ENCODE measurements around the gene HMGCS2.

HMGCS2 gene

DNA sequence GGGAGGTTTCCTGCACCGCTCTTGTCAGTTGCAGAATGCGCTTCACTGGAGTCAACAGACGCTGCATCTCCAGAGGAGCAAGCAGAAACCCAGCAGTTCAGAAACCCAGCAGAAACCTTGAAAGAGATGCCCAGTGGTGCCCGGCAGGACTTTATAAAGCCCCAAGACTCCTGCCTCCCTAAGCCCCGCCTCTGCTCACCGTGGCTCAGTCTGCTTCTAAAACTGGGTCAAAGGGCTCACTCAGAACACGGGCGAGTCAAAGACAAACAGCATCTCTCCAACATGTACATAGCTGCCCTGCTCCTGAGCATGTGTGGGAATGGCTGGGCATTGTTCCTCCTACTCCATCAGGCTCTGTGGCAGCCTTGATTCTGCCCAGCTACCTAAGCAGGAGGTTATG, at the start of gene HMGCS2:
Gene HMGCS2, minus strand, starts transcription at position 128 of the 400 bp plus-strand sequence. Its CDS starts 61 bp downstream, at position 67.
- no peak for DNase-seq

DNA sequence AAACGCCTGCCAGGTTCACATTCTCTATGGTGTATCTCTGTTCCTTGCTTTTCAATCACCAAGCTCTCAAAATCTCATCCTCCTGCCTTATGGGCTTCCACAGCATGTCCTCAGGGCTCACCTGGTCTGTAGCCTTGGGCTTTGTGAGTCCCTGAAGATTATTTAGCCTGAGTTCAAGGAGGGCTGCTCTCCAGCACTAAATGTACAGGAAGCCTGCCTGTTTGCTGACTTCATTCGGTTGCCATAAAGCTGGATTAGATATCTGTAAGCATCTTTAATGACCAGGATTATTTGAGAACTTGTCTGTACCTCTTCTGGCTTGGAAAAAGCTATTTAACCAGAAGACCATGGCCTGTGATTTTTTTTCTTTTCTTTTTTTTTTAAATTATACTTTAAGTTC, 49.5 kb upstream of the HMGCS2 start:
- no peak for DNase-seq

DNA sequence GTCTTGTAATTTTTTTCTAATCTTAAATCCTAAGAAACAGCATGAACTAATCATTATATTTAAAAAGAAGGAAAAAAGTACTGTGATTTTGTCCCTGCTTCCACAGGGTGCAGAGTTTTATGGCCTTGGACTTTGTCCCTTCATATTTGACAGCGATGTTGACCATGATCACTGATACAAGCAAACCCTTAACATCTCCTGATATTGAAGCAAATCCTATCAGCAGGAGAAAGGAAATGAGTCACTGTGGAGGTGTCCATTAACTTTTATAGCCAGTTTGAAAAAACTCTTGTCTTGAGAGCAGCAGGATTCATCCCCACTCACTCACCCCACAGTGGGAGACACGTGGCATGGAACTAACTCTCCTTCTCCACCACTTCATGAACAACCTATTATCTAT, 47.7 kb upstream of the HMGCS2 start:
- DNase-seq, result no peak

DNA sequence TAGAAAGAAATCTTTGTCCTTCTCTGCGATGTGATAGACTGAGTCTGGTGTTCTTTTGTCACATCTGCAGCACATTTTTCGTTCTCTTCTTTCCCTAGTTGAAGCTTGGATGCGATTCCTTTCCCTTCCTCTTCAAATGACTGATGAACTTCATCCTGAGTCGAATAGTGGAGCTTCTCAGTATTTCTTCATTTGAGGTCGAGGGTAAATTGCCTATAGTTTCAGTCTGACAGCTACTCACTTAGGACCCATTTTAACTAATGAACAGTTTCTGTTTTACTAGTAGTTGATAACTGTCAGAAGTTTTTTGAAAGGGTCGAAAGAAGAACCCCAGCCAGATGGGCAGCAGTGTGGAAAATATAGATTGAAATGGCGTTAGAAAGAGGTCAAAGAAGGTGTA, 47.2 kb upstream of the HMGCS2 start:
- no peak for DNase-seq

DNA sequence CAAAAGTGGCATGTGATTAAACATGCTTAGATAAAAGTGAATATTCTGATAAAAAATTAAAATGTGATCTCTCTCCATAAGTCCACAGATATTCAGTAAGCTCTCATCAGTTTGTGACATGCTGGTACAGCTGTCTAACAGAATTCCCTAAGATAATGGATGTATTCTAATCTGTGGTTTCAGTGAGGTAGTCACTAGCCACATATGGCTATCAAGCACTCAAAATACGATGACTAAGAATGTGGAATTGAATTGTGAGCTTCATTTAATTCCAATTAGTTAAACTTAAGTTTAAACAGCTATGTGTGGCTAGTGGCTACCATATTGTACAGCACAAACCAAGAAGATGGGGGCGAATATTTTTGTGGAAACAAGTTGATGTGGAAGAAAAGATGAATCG, 46.7 kb upstream of the HMGCS2 start:
- DNase-seq, result no peak

DNA sequence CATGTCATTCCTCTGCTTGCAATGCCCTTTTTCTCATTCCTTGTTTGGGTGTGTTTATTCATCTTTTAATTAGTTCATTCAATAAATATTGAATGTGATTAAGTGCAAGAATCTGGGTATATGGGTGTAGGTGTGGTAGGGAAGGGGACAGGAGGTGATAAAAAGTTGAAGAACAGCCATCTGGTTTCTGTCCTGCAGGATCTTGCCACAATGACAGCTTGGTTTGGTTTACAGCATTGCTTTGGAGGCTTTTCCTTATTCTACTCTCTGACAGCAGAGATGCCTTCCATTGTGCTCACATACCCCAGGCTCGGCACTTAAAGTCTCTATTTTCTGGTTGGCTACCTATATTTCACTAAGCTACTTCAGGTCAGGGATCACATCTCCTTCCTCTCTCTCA, 45.6 kb upstream of the HMGCS2 start:
- no peak for DNase-seq

DNA sequence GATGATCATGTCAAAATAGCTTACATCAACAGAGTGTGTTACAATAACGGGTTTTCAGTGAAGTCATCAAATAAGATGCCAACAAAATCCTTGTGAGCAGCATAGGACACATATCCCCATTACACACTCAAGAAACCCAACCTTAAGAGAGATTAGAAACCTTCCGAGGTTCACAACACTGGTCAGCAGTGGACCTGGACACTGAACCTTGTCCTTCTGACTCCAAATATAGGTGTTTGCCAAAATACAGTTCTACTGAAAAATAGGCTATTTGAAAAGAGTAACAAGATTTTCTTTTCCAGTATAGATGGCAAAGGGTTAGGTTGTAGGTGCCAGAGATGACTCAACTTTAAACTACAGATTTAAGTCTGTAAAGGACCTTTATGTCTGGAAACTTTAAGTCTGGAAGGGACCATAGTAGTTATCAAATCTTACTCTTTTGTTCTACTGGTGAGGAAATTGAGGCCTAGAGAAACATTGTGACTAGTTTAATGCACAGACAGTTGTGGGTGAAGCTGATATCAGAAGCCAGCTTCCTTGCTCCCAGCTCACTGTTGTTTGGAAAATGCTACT, 43.4 kb upstream of the HMGCS2 start:
- DNase-seq, result no peak

DNA sequence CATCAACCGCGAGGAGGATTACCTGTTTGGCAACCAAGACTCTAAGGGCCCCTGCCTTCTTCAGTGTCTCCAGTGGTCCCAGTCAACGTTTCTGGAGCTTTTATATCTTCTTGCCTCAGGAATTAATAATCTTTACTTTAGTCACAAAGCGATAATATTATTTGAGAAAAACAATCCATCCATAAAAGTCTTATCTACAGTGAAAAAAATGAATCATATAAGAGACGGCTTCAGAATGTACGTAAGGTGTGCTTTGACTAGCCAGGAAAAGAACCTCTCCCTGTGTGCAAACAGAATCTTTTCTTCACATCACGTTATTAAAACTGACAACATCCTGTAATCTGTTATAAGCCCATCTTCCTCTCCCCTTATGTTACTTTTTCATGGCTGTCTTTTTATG, 42.7 kb upstream of the HMGCS2 start, which contains the start of gene REG4:
Gene REG4, minus strand, starts transcription at position 74 of the 400 bp plus-strand sequence. CDS start 2,691 bp downstream, outside the sequence.
- DNase-seq, result no peak

DNA sequence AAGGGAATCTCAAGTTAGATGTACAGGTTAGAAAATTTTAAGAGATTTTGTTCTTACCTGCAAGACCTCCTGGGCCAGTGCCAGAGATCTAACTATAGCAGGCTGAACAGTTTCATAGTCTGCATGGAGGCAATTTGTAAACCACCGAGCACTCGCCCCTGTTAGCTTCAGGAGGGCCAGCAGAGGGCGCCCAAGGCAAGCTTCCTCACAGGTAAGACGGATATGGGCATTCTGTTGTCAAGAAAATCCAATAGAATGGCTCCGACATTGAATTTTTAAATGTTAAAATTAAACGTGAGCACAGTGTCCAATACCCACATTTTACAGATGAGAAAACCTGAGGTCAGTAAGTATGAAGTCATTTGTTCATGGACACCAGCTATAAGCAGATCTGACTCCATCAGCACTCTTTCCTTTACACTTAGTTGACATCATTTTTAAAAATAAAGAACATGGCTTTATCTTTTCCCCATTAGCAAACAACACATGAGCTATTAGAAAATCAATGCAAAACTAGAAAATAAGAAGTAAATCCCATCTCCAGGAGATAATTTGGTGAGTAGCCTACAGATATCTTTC, 40.4 kb upstream of the HMGCS2 start:
- DNase-seq, result no peak

DNA sequence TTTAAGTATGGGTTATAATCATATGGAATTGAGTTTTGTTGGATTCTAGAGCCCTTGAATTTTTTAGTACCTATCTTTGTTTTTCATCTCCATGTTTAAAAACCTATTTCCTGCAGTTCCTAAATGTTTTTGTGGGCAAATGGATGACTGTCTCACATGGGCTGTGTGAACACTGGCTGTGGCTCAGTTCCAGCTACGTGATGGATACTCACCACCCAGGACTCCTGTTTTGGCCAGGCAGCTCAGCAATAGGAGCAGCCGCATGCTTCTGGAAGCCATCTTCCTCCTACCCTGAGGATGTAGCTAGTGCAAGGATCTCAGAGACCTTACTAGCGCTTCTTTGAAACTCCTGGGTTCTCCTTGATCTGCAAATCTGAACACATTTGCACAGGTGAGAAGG, 39.8 kb upstream of the HMGCS2 start:
- DNase-seq, result no peak

DNA sequence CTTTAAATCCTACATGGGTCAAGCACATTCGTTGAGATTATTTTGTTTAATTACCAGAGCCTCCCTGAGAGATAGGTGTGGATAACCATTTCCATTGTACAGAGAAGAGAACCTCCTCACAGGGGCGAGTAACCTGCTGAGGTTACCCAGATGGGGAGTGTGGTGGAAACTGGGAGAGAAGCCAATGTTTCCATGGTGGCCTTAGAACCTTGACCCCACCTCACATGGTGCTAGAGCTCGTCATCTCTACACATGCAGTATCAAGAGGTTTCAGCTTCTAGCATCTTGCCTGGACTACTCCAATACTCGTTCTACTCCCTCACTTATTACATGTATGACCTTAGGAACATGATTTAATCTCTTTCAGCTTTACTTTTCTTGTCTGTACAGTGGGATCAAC, 37.8 kb upstream of the HMGCS2 start:
- no peak for DNase-seq

DNA sequence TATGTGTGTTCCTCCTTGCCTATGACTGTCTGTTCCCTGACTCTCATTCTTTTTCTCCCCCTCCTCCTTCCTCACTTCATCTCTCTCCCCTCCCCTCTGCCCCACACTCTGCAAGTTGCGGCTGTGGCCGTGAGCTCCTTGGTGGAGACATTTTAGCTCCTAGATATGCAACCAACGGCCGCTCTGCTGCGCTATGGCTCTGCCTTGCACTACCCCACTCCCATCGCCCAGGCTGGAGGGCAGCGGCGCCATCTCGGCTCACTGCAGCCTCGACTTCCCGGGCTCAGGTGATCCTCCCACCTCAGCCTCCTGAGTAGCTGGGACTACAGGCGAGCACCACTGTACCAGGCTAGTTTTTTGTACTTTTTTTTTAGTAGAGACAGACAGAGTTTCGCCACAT, 37.0 kb upstream of the HMGCS2 start:
- no peak for DNase-seq

DNA sequence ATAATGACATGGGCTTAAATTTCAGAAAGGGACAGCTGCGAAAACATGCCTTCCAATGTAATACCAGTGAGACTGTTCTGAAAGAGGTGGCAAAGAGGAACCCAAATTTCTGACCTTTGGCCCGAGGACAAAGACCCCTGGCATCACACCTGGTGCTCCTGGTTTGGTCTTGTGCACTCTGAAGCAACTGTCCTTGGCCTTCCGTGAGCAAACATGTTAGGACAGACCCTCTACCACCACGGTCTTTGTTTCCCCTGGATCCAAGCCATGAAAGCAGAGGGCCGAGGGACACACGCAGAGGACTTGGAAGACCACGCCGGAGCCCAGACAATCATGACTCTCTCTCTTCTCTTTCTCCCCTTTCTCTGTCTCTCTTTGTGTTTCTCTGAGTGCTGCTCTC, 36.5 kb upstream of the HMGCS2 start:
- no peak for DNase-seq

DNA sequence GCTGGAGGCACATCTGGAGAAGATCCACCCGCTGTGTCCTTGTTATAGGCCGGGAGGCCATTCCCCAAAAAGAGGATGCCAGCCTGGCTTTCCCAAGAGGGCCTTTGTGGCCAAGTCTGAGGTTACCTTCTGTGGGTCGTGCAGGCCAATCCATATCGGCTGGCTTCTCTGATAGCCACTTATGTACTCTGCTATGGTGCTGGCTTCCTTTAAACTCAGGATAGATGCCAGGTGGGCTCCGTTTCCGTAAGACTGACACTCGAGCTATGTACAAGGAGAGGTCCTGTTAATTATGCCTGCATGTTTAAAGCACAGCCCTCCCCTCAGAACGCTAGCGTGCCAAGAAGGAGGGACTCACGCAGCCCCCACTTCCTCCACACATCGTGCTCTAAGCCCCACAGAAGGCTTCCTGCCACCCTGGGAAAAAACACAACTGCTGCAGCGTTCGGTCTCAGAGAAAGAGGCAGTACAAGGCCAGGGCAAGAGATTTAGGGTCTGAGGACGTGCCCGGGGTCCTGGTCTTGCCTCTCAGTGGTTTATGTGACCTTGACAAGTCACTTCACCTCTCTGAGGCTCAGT, 31.0 kb upstream of the HMGCS2 start:
- DNase-seq, result no peak

DNA sequence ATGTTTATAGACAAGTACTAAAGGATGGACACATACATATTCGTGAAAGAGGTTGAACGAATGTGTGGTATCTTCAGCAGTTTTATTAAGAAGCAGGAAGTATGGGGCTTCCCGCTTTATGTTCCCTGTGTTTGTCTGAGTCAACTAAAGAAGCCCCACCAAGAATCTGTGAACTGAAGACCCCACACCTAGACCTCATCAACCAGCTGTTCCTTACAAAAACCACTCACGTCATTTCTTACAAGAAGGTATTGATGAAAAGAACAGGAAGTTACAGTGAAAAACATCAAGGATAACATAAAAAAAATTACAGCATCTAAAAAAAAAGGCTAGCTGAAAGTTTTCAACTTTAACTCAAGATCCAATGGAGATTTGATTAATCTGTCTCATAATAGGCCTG, 30.3 kb upstream of the HMGCS2 start:
- no peak for DNase-seq

DNA sequence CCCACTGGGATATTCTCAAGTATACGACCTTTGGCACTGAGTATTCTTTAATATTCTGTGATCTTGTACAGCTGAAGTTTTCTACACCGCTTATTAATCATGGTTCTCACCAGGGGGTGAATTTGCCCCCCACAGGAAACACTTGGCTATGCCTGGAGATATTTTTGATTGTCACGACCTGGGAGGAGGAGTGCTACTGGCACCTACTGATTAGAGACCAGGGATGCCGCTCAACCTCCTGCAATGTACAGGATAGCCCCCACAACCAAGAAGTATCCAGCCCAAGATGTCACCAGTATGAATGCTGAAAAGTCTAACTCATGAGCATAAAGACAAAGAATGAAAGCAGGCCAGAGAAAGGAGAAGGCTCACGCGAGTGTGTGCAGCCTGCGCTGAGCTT, 28.9 kb upstream of the HMGCS2 start:
- DNase-seq, result no peak

DNA sequence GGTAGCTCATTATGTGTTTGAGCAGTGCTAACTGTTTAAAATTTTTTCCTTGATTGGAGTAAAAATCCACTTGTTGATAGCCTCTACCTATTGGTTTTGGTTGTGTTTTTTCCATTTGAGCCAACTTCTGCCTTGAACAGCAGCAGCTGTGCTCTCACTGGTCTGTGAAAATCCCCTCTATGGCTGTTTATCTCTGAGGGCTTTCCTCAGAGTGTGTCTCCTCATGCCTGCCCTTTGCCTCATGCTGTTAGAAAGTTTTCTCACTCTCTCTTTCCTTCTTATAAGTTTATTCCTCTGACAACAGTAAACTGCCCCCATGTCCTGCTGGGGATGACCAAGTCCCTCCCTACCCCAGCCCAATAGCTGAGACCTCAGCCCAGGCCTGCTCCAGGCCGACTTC, 28.5 kb upstream of the HMGCS2 start:
- no peak for DNase-seq

DNA sequence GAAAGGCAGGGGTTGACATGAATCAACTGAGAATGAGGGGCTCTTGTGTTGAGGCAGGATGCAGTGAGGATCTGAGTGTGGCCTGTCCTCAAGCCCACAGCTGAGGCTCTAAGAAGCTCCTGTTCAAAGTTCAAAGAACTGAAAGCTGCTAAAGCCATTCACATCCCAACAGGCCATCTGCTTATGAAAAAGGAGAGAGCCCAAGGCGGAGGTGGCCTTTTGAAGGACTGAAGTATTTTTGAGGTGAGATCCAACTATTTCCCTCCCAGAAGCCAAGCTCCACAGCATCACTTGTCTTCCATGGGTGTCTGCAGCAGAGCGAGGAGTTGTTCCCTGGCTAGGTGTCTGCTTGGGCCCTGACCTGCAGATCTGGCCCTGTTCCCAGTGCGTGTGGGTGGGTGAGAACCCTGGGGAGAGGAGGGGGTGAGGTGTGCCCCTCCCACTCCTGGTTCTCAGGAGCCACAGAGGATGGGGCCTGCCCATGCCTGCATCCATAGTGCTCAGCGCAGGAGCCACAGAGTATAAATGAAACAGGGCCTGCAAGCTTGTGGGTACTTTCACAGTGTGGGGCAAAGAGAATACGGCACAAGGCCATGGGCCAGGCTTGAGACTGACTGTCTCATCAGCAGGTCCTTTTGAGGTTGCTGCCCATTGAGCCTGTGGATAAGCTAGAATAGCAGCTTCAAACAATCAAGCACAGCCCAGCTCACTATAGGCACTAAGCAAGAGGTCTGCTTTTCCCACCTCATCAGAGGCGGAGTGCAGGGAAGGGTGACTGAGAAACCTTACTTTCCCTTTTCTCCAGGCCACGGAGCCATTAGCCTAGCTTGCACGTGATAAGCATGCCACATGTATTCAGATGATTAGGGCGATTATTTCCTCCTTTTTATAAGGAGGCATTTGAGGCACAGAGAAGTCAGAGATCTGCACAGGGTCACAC, 26.8 kb upstream of the HMGCS2 start:
- DNase-seq, result no peak

DNA sequence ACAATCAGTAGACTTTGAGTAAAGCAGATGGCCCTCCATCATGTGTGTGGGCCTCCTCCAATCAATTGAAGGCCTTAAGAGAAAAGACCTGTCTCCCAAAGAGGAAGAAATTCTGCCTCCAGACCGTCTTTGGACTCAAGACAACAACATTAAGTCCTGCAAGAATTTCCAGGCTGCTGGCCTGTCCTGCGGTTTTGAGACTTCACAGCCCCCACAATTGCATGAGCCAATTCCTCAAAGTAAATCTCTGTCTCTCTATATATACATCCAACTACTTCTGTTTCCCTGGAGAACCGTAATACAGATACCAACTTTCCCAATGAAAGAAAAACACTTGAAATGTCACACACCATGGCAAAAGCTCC, 26.2 kb upstream of the HMGCS2 start:
- no peak for DNase-seq

DNA sequence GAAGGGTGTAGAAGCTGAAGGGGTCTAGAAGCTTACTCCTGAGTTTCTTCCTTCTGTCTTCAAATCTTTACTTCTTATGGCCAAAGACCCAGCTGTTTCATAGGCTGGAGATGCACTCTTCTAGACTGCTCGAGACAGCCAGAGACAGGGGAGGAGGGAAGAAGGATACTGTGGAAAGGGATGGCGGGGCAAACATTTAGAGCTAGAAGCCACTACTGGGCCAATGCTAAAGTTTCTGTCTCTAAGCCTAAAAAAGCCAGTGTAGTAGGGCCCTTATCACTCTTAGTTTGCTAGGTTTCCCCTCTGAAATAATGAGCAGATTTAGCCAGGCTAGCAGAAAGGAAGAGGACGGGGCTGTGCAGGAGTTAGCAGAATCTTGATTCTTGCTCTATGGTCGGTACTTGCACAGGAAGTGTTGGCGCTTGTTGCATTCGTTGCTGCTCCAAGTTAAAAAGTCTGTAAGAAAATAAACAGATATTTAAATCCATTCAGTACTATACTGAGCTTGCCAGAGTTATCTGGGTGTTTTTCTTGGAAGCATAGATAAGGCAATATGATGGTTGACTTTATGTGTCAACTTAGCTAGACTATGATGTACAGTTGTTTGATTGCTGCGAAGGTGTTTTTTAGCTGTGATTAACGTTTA, 25.6 kb upstream of the HMGCS2 start:
- DNase-seq, result no peak

DNA sequence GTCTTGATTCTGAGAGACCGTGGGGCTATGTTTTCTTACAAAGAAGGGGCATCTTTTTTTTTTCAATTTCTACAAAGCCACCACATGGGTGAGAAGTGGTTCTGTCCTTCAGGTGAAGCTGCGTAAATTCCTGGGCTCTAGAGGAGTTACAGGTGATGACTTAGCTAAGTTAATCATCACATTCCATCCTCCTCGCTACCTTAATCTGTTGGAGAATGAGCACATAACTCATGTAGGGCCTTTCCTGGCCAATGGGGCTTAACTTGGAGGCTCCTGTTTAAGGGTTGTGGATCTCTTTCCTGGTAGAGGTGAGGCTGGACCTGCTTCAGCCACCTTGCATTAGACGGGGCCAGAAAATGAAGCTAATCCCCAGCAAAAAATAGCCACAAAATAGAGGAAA, 22.7 kb upstream of the HMGCS2 start:
- no peak for DNase-seq

DNA sequence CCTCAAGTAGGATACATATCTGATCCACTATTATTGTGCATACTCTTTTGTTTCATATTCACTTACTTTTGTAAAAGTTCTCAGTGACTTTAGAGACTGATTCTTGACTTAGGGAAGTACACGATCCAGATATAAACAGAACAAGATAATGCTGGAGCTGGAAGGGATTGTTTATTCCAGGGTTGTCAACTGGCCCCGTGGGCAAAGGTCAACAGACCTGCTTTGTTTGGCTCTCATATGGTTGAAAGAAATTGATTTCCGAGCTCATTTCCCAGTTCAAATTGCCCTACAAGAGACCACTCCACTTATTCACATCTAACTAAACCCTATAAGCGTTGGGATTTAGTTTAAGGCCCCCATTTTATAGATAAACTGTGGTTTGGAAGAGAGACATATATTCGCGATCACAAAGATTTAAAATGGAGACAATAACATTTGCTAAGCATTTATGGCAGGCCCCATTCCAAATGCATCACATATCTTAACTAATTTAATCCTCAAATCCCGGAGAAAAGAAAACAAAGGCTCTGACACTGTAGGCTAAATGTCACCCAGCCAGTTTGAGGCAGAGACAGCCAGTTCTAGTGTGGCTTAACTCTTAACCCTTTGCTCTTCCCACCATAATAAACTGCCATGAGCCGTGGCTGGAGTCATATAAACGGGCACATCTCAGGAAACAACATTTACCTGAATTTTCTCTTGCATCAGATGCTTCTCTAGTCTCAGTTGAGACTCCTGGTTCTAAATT, 21.9 kb upstream of the HMGCS2 start:
- DNase-seq, result no peak

DNA sequence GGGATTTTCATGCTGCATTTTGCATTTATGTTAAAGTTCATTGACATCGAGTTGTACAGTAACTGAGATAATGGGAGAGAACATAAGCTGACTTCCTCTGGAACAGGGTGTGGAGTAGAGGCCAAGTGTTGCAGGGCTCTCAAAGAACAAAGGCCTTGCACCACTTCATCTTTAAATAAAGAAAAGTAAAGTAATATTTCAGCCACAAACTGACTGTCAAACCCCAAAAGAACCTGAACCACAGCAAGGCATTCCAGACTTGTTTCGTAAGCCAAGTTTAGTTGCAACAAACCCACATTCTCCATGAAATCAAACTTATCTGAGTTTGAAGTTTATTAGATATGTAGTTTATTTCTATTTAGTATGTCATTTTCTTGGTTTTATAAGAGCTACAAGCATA, 19.1 kb upstream of the HMGCS2 start:
- DNase-seq, result no peak

Data from GF-D8 (cell line).